Measurements from ENCODE around the gene PITPNM3.

GRCh38 chr17:6587310-6587709 lies 31.0 kb upstream of the PITPNM3 start:
- no peak for TF ChIP-seq EZH2 (IDR thresholded peaks at IDR 0.05)
- TF ChIP-seq FOXP2 (optimal IDR thresholded peaks at IDR 0.05; ENCODE audit: control extremely low read depth, extremely low read length, insufficient read depth), result no peak
- TF ChIP-seq POLR2AphosphoS5 (IDR thresholded peaks at IDR 0.05; ENCODE audit: borderline replicate concordance, low read depth, low read length), result no peak
